Smooth muscle cell (in vitro differentiated cells): Measurements from ENCODE around the gene SLC17A4. TPM values are rescaled to one million over a fixed set of nuclear protein-coding genes. Genes with fewer than 3 reads are reported as not detected.

Experiments
- DNase-seq: peaks from one replicate; lab custom pipeline; 2025; ENCODE audit not compliant: unreplicated experiment; lab: John Stamatoyannopoulos, UW
- H2AFZ ChIP-seq: fragments of 200-600 bp; sonication (generic); 2 replicates; pipeline ENCODE4 v1.6.0; 2016; ENCODE audit warnings: antibody characterized with exemption, low read depth, mild to moderate bottlenecking
- H3F3A ChIP-seq: fragments of 200-600 bp; sonication (generic); 2 replicates; pipeline ENCODE4 v1.6.0; 2017; ENCODE audit warnings: antibody characterized with exemption, low read depth
- H3K27ac ChIP-seq: fragments of 200-600 bp; sonication (generic); 2 replicates; pipeline ENCODE4 v1.5.1; 2016; ENCODE audit warnings: low read depth, mild to moderate bottlenecking
- H3K27me3 ChIP-seq: fragments of 200-600 bp; sonication (generic); 2 replicates; pipeline ENCODE4 v1.6.1; 2016; ENCODE audit warnings: low read depth, mild to moderate bottlenecking
- H3K36me3 ChIP-seq: fragments of 200-600 bp; sonication (generic); 2 replicates; pipeline ENCODE4 v1.5.1; 2016; ENCODE audit warnings: low read depth
- H3K4me1 ChIP-seq: fragments of 200-600 bp; sonication (generic); 2 replicates; pipeline ENCODE4 v1.5.1; 2016; ENCODE audit warnings: low read depth
- H3K4me2 ChIP-seq: fragments of 200-600 bp; sonication (generic); 2 replicates; pipeline ENCODE4 v1.6.0; 2016; ENCODE audit warnings: mild to moderate bottlenecking
- H3K4me3 ChIP-seq: fragments of 200-600 bp; sonication (generic); 2 replicates; pipeline ENCODE4 v1.5.1; 2016; ENCODE audit warnings: mild to moderate bottlenecking
- H3K79me2 ChIP-seq: fragments of 200-600 bp; sonication (generic); 2 replicates; pipeline ENCODE4 v1.6.0; 2016; ENCODE audit warnings: low read depth, mild to moderate bottlenecking
- H3K9ac ChIP-seq: fragments of 200-600 bp; sonication (generic); 2 replicates; pipeline ENCODE4 v1.6.0; 2016; ENCODE audit warnings: low read depth
- H3K9me3 ChIP-seq: fragments of 200-600 bp; sonication (generic); replicated peaks from 2 replicates; pipeline ENCODE4 v1.5.1; 2016; ENCODE audit warnings: low read depth
- H4K20me1 ChIP-seq: fragments of 200-600 bp; sonication (generic); 2 replicates; pipeline ENCODE4 v1.6.0; 2016; ENCODE audit warnings: low read depth
- CTCF ChIP-seq: fragments of 200-600 bp; sonication (generic); IDR thresholded peaks from 2 replicates; pipeline ENCODE4 v1.5.1; 2017; ENCODE audit warnings: borderline replicate concordance, mild to moderate bottlenecking, antibody characterized with exemption; ENCODE audit not compliant: insufficient read depth, poor library complexity, severe bottlenecking
- WGBS: methylation state at CpG from one replicate; pipeline ENCODE4 v1.1.7; 2016; ENCODE audit warnings: low lambda C conversion rate; 5-methylcytosine and 5-hydroxymethylcytosine counted together
- polyA plus RNA-seq: library from polyadenylated mRNA; unstranded; fragments of >200 nt; fragmentation: Nextera tagmentation; extraction: Ambion mirVana; gene quantifications from 2 replicates; pipeline ENCODE4 v1.2.1, GENCODE V29; 2016
- total RNA-seq: library from RNA; depleted of rRNA; stranded (reverse); fragments of >200 nt; gene quantifications from 2 replicates; pipeline ENCODE4 v1.2.3, GENCODE V29; 2014

The SLC17A4 gene
- total and polyA plus RNA-seq, 2 experiments from 2014 or later = not detected

- H3K4me1 ChIP-seq = peaks cover 11% of the 10 kb centered on the region
- H3K9me3 ChIP-seq = no peaks in the 10 kb centered on the region
- TF ChIP-seq CTCF = no peak
- H3K36me3 ChIP-seq = no peaks in the 10 kb centered on the region
- H3F3A ChIP-seq = no peaks in the 10 kb centered on the region
- H3K27me3 ChIP-seq = no peaks in the 10 kb centered on the region
- H4K20me1 ChIP-seq = no peaks in the 10 kb centered on the region
- WGBS = 27% methylated on average over 1 of the region's 1 CpG
- H2AFZ ChIP-seq = no peak overlapping the region
- no peaks in the 10 kb centered on the region for H3K79me2 ChIP-seq
- no peak overlapping the region for H3K9ac ChIP-seq
- H3K27ac ChIP-seq = no peak overlapping the region
- H3K4me2 ChIP-seq = no peak overlapping the region
- no peak for DNase-seq
- H3K4me3 ChIP-seq = no peak overlapping the region
Measured at GRCh38 chr6:25713824-25714223, 40.7 kb upstream of the SLC17A4 start.

- Histone ChIP-seq H3F3A (no peaks in the 10 kb centered on the region), H3K27me3 (no peaks in the 10 kb centered on the region), H3K9ac (no peak overlapping the region), H3K4me1 (peaks cover 11% of the 10 kb centered on the region), H3K27ac (no peak overlapping the region), H2AFZ (no peak overlapping the region), H3K36me3 (no peaks in the 10 kb centered on the region), H3K9me3 (no peaks in the 10 kb centered on the region), H3K79me2 (no peaks in the 10 kb centered on the region), H4K20me1 (no peaks in the 10 kb centered on the region), H3K4me3 (no peak overlapping the region), H3K4me2 (no peak overlapping the region)
- no peak for TF ChIP-seq CTCF
- no peak for DNase-seq
- 45% methylated on average over 3 of the region's 3 CpGs for WGBS
Measured at GRCh38 chr6:25714765-25715164, 39.8 kb upstream of the SLC17A4 start.

- Histone ChIP-seq H3K4me2 (no peak overlapping the region), H3K27ac (no peak overlapping the region), H3K4me1 (peaks cover 11% of the 10 kb centered on the region), H3K9ac (no peak overlapping the region), H4K20me1 (no peaks in the 10 kb centered on the region), H3K27me3 (no peaks in the 10 kb centered on the region), H3K36me3 (no peaks in the 10 kb centered on the region), H3F3A (no peaks in the 10 kb centered on the region), H3K4me3 (no peak overlapping the region), H2AFZ (no peak overlapping the region), H3K9me3 (no peaks in the 10 kb centered on the region), H3K79me2 (no peaks in the 10 kb centered on the region)
- TF ChIP-seq CTCF = no peak
- WGBS = 88% methylated on average over 4 of the region's 4 CpGs
- DNase-seq = no peak
Measured at GRCh38 chr6:25715794-25716193, 38.7 kb upstream of the SLC17A4 start.
